Choroid plexus epithelial cell (primary cell): ENCODE data around the gene HID1.

Experiments
- DNase-seq: peaks from one replicate; pipeline ENCODE4 v3.0.0-alpha.2; 2010; ENCODE audit warnings: low read depth
- H3K4me3 ChIP-seq: 2 replicates; pipeline ENCODE4 v1.5.1; 2011; ENCODE audit warnings: low read depth, mild to moderate bottlenecking, control low read depth, low read length, moderate library complexity
- TF ChIP-seq, protein P1 (sequence below): conservative IDR thresholded peaks from 2 replicates; pipeline ENCODE4 v1.5.1; 2011; ENCODE audit warnings: low read depth, mild to moderate bottlenecking, control low read depth, inconsistent platforms, low read length, moderate library complexity

Gene HID1

DNA sequence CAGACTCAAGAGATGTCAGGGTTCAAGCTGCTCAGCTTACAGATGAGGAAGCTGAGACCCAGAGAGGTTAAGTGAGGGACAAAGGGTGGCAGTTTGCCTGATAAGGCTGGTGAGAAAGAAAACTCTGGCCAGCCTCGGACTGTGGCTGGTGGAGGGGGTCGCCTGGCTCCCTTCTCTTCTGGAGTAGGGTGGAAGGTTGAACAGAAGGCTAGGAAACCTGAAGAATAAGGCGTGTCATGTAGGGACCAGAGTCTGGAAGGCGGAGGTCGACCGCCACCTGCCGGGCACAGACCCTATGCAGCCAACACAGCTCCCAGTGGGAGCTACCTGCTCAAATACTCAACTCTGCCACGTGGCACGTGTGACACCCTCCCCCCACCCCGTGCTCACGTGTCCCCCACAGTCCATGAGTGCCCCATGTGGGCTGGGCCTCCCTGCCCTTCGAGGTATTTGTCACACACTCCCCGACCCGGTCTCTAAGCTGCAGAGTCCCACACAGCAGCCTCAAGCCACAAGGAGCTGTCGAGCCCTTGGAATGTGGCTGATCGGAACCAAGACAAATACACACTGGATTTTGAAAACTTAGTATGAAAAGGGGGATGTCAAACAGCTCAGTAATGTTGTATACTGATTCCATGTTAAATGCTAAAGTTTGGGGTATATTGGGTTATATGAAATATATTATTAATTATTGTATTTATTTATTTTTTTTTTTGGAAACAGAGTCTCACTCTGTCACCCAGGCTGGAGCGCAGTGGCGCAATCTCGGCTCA, 11.8 kb downstream of the HID1 start:
- TF ChIP-seq, protein P1, sequence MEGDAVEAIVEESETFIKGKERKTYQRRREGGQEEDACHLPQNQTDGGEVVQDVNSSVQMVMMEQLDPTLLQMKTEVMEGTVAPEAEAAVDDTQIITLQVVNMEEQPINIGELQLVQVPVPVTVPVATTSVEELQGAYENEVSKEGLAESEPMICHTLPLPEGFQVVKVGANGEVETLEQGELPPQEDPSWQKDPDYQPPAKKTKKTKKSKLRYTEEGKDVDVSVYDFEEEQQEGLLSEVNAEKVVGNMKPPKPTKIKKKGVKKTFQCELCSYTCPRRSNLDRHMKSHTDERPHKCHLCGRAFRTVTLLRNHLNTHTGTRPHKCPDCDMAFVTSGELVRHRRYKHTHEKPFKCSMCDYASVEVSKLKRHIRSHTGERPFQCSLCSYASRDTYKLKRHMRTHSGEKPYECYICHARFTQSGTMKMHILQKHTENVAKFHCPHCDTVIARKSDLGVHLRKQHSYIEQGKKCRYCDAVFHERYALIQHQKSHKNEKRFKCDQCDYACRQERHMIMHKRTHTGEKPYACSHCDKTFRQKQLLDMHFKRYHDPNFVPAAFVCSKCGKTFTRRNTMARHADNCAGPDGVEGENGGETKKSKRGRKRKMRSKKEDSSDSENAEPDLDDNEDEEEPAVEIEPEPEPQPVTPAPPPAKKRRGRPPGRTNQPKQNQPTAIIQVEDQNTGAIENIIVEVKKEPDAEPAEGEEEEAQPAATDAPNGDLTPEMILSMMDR = peak; percentile 49
- peak; percentile 41 for DNase-seq
- no peak overlapping the region for H3K4me3 ChIP-seq

DNA sequence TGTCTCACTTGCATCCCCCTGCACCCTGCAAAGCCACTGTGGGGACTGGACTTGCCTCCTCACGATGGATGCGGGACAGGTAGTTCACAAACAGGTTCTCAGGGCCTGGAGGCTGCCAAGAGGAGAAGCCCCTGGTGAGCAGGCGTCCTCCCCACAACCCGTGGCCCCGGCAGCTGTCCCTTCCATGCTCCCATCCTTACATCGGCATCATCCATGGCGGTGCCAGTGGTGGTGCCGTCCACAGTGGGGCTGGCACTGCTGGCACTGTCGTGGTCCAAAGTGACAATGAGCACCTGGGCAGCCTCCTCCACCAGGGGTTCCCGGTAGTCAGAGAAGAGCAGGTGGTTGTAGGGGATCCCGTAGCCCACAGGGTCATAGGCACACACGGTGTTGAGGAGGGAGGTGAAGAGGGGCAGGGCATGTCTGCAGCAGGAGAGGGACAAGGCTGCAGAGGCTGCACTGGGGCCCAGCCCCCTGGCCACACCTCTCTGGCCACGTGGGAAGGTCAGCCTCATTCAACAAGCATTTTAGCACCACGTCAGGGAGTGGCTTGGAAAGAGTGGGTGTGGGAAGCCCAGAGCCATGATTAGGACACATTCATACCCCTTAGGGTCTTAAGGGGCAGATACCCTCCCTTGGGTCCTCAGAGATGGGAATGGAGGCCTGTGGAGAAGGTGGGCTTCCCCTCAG, 12.6 kb downstream of the HID1 start:
- TF ChIP-seq, protein P1 = no peak
- no peak overlapping the region for H3K4me3 ChIP-seq
- peak; percentile 23 for DNase-seq

DNA sequence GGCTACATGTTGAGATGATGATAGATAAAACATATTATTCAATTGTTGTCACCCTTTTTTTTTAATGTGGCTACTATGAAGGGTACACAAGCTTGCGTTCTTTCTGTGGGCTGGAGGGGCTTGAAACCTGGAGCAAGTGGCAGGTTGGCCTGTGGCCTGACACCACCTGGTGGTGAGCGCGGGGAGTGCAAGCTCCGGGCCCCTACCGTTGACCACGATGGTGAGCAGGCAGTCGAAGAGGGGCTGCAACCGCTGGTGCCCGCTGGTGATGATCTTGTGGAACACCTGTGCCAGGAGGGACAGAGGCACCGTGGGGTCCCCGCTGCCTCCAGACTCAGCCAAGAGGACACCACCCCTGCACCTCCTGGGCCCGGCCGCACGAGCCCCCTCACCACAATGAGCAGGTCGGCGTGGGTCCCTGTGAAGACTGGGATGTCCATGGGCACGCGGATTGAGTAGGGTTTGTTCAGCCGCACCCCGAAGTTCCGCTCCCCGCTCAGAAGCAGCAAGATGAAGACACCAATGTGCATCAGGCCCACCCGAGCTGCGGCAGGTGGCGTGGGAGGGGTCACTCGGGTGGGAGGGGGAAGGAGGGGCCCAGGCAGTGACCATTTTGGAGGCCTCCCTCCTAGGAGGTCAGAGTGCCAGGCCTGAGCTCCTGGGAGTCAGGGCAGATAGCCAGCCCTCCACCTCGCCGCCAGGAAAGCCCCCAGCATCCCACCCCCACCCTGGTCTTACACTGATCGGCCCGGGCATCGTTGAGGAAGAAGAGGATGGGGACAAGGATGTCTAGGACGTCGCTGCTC, 14.4 kb downstream of the HID1 start:
- peak; percentile 56 for DNase-seq
- no peak overlapping the region for H3K4me3 ChIP-seq
- TF ChIP-seq, protein P1 = peak; percentile 90

DNA sequence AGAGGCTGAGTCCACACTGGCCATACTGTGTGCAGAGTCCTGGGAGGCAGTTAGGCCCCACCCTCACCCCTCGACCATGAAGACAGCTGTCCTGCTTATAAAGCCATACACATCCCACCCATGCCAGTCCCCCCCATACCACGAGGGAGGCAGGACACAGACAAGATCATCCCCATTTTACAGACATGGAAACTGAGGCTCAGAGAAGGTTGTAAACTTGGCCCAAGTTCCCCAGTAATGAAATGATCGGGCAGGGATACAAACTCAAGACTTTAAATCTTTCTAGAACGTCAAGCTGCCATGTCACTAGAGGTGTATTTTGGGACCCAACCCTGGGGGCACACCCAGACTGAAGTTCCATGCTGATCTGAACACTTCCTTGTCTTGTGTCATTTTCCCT, 16.5 kb downstream of the HID1 start:
- TF ChIP-seq, protein P1 = no peak
- H3K4me3 ChIP-seq = no peak overlapping the region
- DNase-seq = no peak

DNA sequence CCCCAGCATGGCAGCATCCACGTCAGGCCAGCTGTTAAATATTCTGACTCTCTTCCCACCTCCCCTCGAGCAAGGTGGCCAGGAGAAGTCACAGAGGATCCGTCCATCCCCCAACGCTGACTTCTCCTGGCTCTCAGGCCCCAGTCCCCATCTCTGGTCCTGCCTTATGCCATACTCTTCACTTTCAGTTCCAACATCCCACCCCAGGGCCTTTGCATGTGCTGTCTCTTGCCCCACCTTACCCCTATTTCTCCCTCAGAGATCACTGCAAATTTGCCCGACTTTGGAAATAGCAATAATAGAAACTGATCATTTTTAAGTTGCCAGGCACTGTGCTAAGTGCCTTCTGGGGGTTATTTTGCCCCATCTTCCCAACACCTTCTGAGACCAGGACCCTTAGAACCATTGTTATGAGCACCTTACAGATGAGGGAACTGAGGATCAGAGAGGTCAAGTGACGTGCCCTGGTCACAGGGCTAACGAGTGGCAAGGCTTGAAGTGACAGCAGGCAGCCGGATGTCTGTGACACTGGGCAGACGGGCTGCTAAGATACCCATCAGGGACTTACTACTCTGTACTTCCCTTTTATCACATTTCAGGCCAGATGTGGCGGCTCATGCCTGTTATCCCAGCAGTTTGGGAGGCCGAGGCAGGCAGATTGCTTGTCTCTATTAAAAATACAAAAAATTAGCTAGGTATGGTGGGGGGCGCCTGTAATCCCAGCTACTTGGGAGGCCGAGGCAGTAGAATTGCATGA, 17.7 kb downstream of the HID1 start:
- TF ChIP-seq, protein P1 = no peak

DNA sequence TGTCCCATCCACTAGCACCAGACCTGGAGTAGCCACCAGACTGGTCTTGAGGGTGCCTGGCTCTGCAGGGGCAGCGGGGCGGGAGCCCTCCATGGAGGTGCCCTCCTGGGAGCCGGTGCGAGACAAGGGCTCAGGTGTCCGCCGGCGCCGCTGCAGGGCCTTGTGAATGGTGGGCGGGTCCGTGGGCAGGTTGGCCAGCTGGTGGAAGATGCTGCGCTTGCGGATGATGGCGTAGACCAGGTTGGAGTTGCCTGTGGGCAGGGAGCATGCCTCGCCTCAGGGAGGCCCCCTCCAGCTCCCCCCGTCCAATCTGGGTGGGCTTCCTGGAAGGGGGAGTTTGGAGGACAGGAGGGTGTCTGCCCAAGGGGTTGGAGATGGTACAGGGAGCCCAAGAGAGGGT, 18.4 kb downstream of the HID1 start:
- no peak overlapping the region for H3K4me3 ChIP-seq
- DNase-seq = no peak
- TF ChIP-seq, protein P1 = no peak

More for the DNA sequence above, 17.7 kb downstream of the HID1 start:
- no peak overlapping the region for H3K4me3 ChIP-seq
- no peak for DNase-seq
